Measurements from ENCODE around the gene C17orf50.
"Not testable (repeated sequence)": the region's sequence is repeated elsewhere in the genome, so short reads cannot be mapped to it uniquely, and the experiment has no call there.

C17orf50 gene

GRCh38 chr17:35735036-35735805 lies 25.5 kb upstream of the C17orf50 start:
- DNase-seq = no peak

GRCh38 chr17:35736236-35736635 lies 24.5 kb upstream of the C17orf50 start:
- no peak for DNase-seq

GRCh38 chr17:35738519-35739133 lies 22.1 kb upstream of the C17orf50 start:
- DNase-seq = no peak

- no peak for DNase-seq
Observed at GRCh38 chr17:35740216-35740615, 20.5 kb upstream of the C17orf50 start.

- DNase-seq = peak in 1 of 2 experiments; percentile 22
Observed at GRCh38 chr17:35740997-35741931, 19.4 kb upstream of the C17orf50 start.

GRCh38 chr17:35742496-35742895 lies 18.2 kb upstream of the C17orf50 start:
- no peak for DNase-seq

- DNase-seq = no peak
Observed at GRCh38 chr17:35742896-35743477, 17.7 kb upstream of the C17orf50 start.

- DNase-seq = no peak
Observed at GRCh38 chr17:35743626-35744328, 16.9 kb upstream of the C17orf50 start.

GRCh38 chr17:35744830-35745229 lies 15.9 kb upstream of the C17orf50 start:
- DNase-seq = no peak

- no peak for DNase-seq
Observed at GRCh38 chr17:35745246-35745645, 15.4 kb upstream of the C17orf50 start.

GRCh38 chr17:35745749-35746320 lies 14.9 kb upstream of the C17orf50 start:
- DNase-seq = no peak

GRCh38 chr17:35747540-35748017 lies 13.1 kb upstream of the C17orf50 start:
- DNase-seq = peak; percentile 37

GRCh38 chr17:35748341-35748841 lies 12.3 kb upstream of the C17orf50 start:
- DNase-seq = no peak

GRCh38 chr17:35748979-35749378 lies 11.7 kb upstream of the C17orf50 start:
- DNase-seq = no peak

- no peak for DNase-seq
Observed at GRCh38 chr17:35749560-35750412, 10.9 kb upstream of the C17orf50 start.

- DNase-seq = no peak
Observed at GRCh38 chr17:35750526-35751395, 9.9 kb upstream of the C17orf50 start.

GRCh38 chr17:35751541-35751940 lies 9.1 kb upstream of the C17orf50 start:
- DNase-seq = not testable (repeated sequence)

GRCh38 chr17:35752471-35752870 lies 8.2 kb upstream of the C17orf50 start:
- no peak for DNase-seq

GRCh38 chr17:35752945-35753764 lies 7.5 kb upstream of the C17orf50 start, which contains the start of gene GAS2L2:
Gene GAS2L2, minus strand, starts transcription at chr17:35753239. Its CDS starts 389 bp downstream, at chr17:35752850.
- DNase-seq = no peak
